Measurements from ENCODE around the gene CDH13. TPM values are rescaled to one million over a fixed set of nuclear protein-coding genes. Genes with fewer than 3 reads are reported as not detected.

The CDH13 gene
- total and polyA plus RNA-seq, 7 donors = 6.1 to 30.7 (median 22.8) TPM

GRCh38 chr16:82653550-82654511, 27.1 kb downstream of the CDH13 start:
- peak overlapping the region; percentile 91 for H3K27ac ChIP-seq
- intact Hi-C loops (cut with DNase I) = no loop called here
- peak; percentile 53 to 69 (median 58) for ATAC-seq
- no peak for DNase-seq
- 49 to 61% (median 52%) methylated on average over 11 of the region's 11 CpGs for WGBS, 3 donors
- peaks cover 44% of the 10 kb centered on the region for H3K4me1 ChIP-seq
- no peak overlapping the region for H3K4me3 ChIP-seq
- TF ChIP-seq CTCF (IDR thresholded peaks at IDR 0.05) = no peak
- no peaks in the 10 kb centered on the region for H3K9me3 ChIP-seq
- no peaks in the 10 kb centered on the region for H3K36me3 ChIP-seq (ENCODE audit: insufficient read depth in 1 of 2, low read depth in 1 of 2)
- H3K27me3 ChIP-seq (ENCODE audit: insufficient read depth in 3 of 3, low read length in 2 of 3) = no peaks in the 10 kb centered on the region

GRCh38 chr16:82655072-82655714, 28.4 kb downstream of the CDH13 start:
- ATAC-seq = peak in 3 of 4 donors; percentile 20 to 73 (median 72)
- 31 to 47% (median 36%) methylated on average over 6 of the region's 6 CpGs for WGBS, 3 donors

GRCh38 chr16:82655720-82656490, 29.1 kb downstream of the CDH13 start:
- no peak for TF ChIP-seq CTCF (IDR thresholded peaks at IDR 0.05)
- Histone ChIP-seq H3K36me3 (ENCODE audit: insufficient read depth in 1 of 2, low read depth in 1 of 2) (no peaks in the 10 kb centered on the region), H3K27me3 (ENCODE audit: insufficient read depth in 3 of 3, low read length in 2 of 3) (no peaks in the 10 kb centered on the region), H3K4me3 (no peak overlapping the region), H3K27ac (peak overlapping the region; percentile 91), H3K4me1 (peaks cover 59% of the 10 kb centered on the region), H3K9me3 (no peaks in the 10 kb centered on the region)
- 46 to 58% (median 50%) methylated on average over 5 of the region's 5 CpGs for WGBS, 3 donors
- no peak for ATAC-seq
- intact Hi-C loops (cut with DNase I) = no loop called here
- DNase-seq = no peak

More at GRCh38 chr16:82655072-82655714, 28.4 kb downstream of the CDH13 start:
- Histone ChIP-seq H3K27ac (peak overlapping the region; percentile 91), H3K4me1 (peaks cover 56% of the 10 kb centered on the region), H3K9me3 (no peaks in the 10 kb centered on the region), H3K4me3 (no peak overlapping the region), H3K27me3 (ENCODE audit: insufficient read depth in 3 of 3, low read length in 2 of 3) (no peaks in the 10 kb centered on the region), H3K36me3 (ENCODE audit: insufficient read depth in 1 of 2, low read depth in 1 of 2) (no peaks in the 10 kb centered on the region)
- intact Hi-C loops (cut with DNase I) = no loop called here
- DNase-seq = no peak
- no peak for TF ChIP-seq CTCF (IDR thresholded peaks at IDR 0.05)

GRCh38 chr16:82657239-82657638, 30.5 kb downstream of the CDH13 start:
- Histone ChIP-seq H3K27me3 (ENCODE audit: insufficient read depth in 3 of 3, low read length in 2 of 3) (no peaks in the 10 kb centered on the region), H3K4me3 (no peak overlapping the region), H3K36me3 (ENCODE audit: insufficient read depth in 1 of 2, low read depth in 1 of 2) (no peaks in the 10 kb centered on the region), H3K27ac (peak overlapping the region; percentile 91), H3K9me3 (no peaks in the 10 kb centered on the region), H3K4me1 (peaks cover 68% of the 10 kb centered on the region)
- 72 to 84% (median 76%) methylated on average over 2 of the region's 2 CpGs for WGBS, 3 donors
- intact Hi-C loops (cut with DNase I) = no loop called here
- ATAC-seq = no peak
- no peak for DNase-seq
- TF ChIP-seq CTCF (IDR thresholded peaks at IDR 0.05) = no peak

Data from psoas muscle (tissue), 8 donors.